ENCODE measurements around the gene BET1L. TPM values are rescaled to one million over a fixed set of nuclear protein-coding genes. Genes with fewer than 3 reads are reported as not detected.
"Not testable (repeated sequence)": the region's sequence is repeated elsewhere in the genome, so short reads cannot be mapped to it uniquely, and the experiment has no call there.

Gene BET1L
- total RNA-seq, 1 donor from 2014 or later = 13.1 TPM

DNA sequence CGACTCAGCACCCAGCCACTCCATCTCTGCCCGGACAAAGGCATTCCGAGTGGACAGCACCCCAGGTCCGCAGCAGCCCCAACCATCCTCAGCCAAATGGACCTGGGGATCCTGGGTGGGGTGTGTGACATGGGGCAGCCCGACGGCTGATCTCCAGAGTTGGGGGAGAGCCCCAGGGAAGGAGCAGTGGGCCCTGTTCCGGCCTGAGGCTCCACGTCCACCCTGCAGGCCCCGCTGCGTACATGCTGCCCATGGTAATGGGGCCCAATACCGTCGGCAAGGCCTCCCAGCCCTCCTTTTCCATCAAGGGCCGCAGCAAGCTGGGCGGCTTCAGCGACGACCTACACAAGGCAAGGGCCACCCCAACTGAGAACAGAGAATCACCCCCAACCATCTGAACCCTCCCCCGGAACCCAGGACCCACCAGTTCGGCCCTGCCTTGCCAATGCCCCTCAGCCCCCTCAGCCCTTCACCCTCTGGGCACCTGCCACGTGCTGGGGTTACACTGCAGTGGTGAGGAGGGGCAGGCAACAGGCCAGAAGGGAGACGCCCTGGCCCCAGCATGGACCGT, 8.9 kb downstream of the BET1L start:
- no peak for TF ChIP-seq EZH2 (IDR thresholded peaks at IDR 0.05)
- TF ChIP-seq CTCF (IDR thresholded peaks at IDR 0.05) = no peak
- TF ChIP-seq EZH2phosphoT487 (IDR thresholded peaks at IDR 0.05) = no peak
- DNase-seq (ENCODE audit: low spot score) = no peak
- Histone ChIP-seq H3K4me3 (no peak overlapping the region), H4K20me1 (ENCODE audit: low read depth) (no peaks in the 10 kb centered on the region), H3K9ac (no peak overlapping the region), H3K9me3 (ENCODE audit: low read depth) (no peaks in the 10 kb centered on the region), H3K27ac (no peak overlapping the region), H3K27me3 (no peaks in the 10 kb centered on the region), H3K4me1 (no peaks in the 10 kb centered on the region), H3F3A (ENCODE audit: low read depth) (no peaks in the 10 kb centered on the region), H3K36me3 (no peaks in the 10 kb centered on the region), H3K4me2 (no peak overlapping the region), H3K79me2 (ENCODE audit: low read depth) (no peaks in the 10 kb centered on the region), H2AFZ (replicated peaks) (no peak overlapping the region)
- H3K27ac Mint-ChIP-seq = no peak overlapping the region
- H3K27me3 Mint-ChIP-seq (ENCODE audit: insufficient read depth, low read depth) = peaks cover 2% of the 10 kb centered on the region
- no peaks in the 10 kb centered on the region for H3K9me3 Mint-ChIP-seq
- no peak overlapping the region for H3K4me3 Mint-ChIP-seq
- H3K36me3 Mint-ChIP-seq = no peaks in the 10 kb centered on the region
- no peaks in the 10 kb centered on the region for H3K4me1 Mint-ChIP-seq

GRCh38 chr11:197741-198235, 9.4 kb downstream of the BET1L start:
- Histone ChIP-seq H3K4me1 (no peaks in the 10 kb centered on the region), H2AFZ (replicated peaks) (no peak overlapping the region), H3K79me2 (ENCODE audit: low read depth) (no peaks in the 10 kb centered on the region), H3F3A (ENCODE audit: low read depth) (no peaks in the 10 kb centered on the region), H3K9ac (no peak overlapping the region), H3K27ac (no peak overlapping the region), H3K4me3 (no peak overlapping the region), H3K9me3 (ENCODE audit: low read depth) (no peaks in the 10 kb centered on the region), H3K36me3 (no peaks in the 10 kb centered on the region), H3K4me2 (no peak overlapping the region), H3K27me3 (no peaks in the 10 kb centered on the region), H4K20me1 (ENCODE audit: low read depth) (no peaks in the 10 kb centered on the region)
- Mint-ChIP-seq H3K27ac (no peak overlapping the region), H3K4me1 (no peaks in the 10 kb centered on the region), H3K27me3 (ENCODE audit: insufficient read depth, low read depth) (peaks cover 2% of the 10 kb centered on the region), H3K36me3 (no peaks in the 10 kb centered on the region), H3K4me3 (no peak overlapping the region), H3K9me3 (no peaks in the 10 kb centered on the region)
- no peak for TF ChIP-seq CTCF (IDR thresholded peaks at IDR 0.05)
- no peak for TF ChIP-seq EZH2phosphoT487 (IDR thresholded peaks at IDR 0.05)
- TF ChIP-seq EZH2 (IDR thresholded peaks at IDR 0.05) = no peak
- no peak for DNase-seq (ENCODE audit: low spot score)

- Mint-ChIP-seq H3K9me3 (no peaks in the 10 kb centered on the region), H3K4me1 (no peaks in the 10 kb centered on the region), H3K27me3 (ENCODE audit: insufficient read depth, low read depth) (no peaks in the 10 kb centered on the region), H3K27ac (no peak overlapping the region), H3K36me3 (no peaks in the 10 kb centered on the region), H3K4me3 (no peak overlapping the region)
- Histone ChIP-seq H4K20me1 (ENCODE audit: low read depth) (no peaks in the 10 kb centered on the region), H3K27me3 (no peaks in the 10 kb centered on the region), H3K79me2 (ENCODE audit: low read depth) (no peaks in the 10 kb centered on the region), H3K27ac (no peak overlapping the region), H3F3A (ENCODE audit: low read depth) (no peaks in the 10 kb centered on the region), H3K4me1 (no peaks in the 10 kb centered on the region), H3K4me3 (no peak overlapping the region), H3K9me3 (ENCODE audit: low read depth) (no peaks in the 10 kb centered on the region), H3K4me2 (no peak overlapping the region), H3K9ac (no peak overlapping the region), H2AFZ (replicated peaks) (no peak overlapping the region), H3K36me3 (no peaks in the 10 kb centered on the region)
- no peak for DNase-seq (ENCODE audit: low spot score)
- TF ChIP-seq CTCF (IDR thresholded peaks at IDR 0.05) (no peak), EZH2 (IDR thresholded peaks at IDR 0.05) (no peak), EZH2phosphoT487 (IDR thresholded peaks at IDR 0.05) (no peak)
These were observed 10.1 kb downstream of the BET1L start for GRCh38 chr11:196786-197731.

- H3K4me3 ChIP-seq = not testable (repeated sequence)
These were observed 13.7 kb downstream of the BET1L start for GRCh38 chr11:193481-193880.

GRCh38 chr11:192674-193128, 14.5 kb downstream of the BET1L start, which contains the start of gene SCGB1C1:
Gene SCGB1C1 (plus strand): TSS chr11:193078. CDS start chr11:193100, 22 bp downstream.
- not testable (repeated sequence) for H3F3A ChIP-seq (ENCODE audit: low read depth); H3K27me3 ChIP-seq; H4K20me1 ChIP-seq (ENCODE audit: low read depth); H3K36me3 ChIP-seq; H3K27ac ChIP-seq; H3K4me1 Mint-ChIP-seq; H3K4me1 ChIP-seq; DNase-seq (ENCODE audit: low spot score); H3K9me3 ChIP-seq (ENCODE audit: low read depth); H2AFZ ChIP-seq (replicated peaks); H3K4me3 ChIP-seq; H3K4me2 ChIP-seq; H3K4me3 Mint-ChIP-seq; H3K9ac ChIP-seq; H3K36me3 Mint-ChIP-seq; H3K79me2 ChIP-seq (ENCODE audit: low read depth); H3K9me3 Mint-ChIP-seq; H3K27me3 Mint-ChIP-seq (ENCODE audit: insufficient read depth, low read depth); H3K27ac Mint-ChIP-seq

More at GRCh38 chr11:193481-193880, 13.7 kb downstream of the BET1L start:
- H3F3A ChIP-seq (ENCODE audit: low read depth); H3K9me3 Mint-ChIP-seq; H3K4me3 Mint-ChIP-seq; H4K20me1 ChIP-seq (ENCODE audit: low read depth); H3K27ac ChIP-seq; H3K27me3 ChIP-seq; H3K9ac ChIP-seq; H3K4me2 ChIP-seq; H3K27ac Mint-ChIP-seq; H3K79me2 ChIP-seq (ENCODE audit: low read depth); DNase-seq (ENCODE audit: low spot score); H2AFZ ChIP-seq (replicated peaks); H3K4me1 Mint-ChIP-seq; H3K36me3 ChIP-seq; H3K36me3 Mint-ChIP-seq; H3K9me3 ChIP-seq (ENCODE audit: low read depth); H3K27me3 Mint-ChIP-seq (ENCODE audit: insufficient read depth, low read depth); H3K4me1 ChIP-seq: not testable (repeated sequence)

All from neural progenitor cell (in vitro differentiated cells).